ENCODE results near the gene SHCBP1L.

SHCBP1L gene

DNA sequence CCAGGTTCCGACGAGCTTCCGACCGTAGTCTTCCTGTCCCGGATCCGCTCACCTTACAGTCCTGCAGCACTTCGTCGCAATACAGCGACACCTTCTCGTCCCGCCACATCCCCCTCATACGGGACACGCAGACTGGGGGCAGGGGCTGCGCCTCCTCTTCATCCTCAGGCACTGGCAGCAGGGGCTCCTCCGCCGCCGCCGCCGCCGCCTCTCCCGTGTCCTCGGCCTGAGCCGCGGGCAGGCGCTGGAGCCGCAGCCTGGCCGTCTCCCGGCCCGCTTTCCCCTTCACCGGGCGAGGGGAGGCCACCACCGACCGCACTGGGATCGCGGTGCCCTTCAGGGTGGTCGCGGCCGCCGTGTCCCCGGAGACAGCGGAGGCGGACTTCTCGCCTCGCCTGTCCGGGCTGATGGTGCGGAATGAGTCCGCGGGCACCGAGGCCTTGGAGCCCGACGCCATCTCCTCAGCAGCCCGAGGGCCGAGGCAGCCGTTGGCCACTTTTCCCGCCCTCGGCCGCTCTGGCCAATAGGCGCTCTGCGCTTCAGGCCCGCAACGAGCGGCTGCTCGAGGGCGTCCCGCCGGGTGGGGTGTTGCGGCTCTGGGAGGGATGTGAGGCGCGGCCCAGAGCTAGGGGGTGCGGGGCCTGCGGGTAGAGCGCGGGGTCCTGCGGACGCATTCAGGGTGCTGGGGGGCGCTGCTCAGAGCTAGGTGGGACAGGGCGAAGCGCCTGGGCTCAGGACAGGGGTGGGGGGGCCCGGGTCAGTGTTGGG lies at the start of gene SHCBP1L:
Gene SHCBP1L, minus strand, starts transcription at position 490 of the 768 bp plus-strand sequence. Its CDS starts 33 bp downstream, at position 457.
- no peak for DNase-seq

DNA sequence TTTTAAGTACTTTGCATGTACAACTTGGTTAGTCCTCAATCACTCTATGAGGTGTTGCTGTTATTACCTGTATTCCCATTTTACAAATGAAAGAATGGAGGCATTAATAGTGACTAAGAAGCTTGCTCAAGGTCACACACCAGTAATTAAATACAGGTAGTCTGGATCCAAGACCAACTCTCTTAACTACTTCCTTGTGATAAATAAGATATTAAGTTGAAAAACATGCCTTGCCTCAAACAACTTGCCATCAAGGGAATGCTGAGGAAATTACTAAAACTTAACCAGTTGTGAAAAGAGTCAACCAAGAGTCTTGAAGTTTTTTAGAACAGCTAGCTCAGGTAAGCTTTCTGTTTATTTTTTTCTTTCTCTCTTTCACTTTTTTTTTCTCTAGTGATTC lies 49.3 kb upstream of the SHCBP1L start:
- DNase-seq = no peak

DNA sequence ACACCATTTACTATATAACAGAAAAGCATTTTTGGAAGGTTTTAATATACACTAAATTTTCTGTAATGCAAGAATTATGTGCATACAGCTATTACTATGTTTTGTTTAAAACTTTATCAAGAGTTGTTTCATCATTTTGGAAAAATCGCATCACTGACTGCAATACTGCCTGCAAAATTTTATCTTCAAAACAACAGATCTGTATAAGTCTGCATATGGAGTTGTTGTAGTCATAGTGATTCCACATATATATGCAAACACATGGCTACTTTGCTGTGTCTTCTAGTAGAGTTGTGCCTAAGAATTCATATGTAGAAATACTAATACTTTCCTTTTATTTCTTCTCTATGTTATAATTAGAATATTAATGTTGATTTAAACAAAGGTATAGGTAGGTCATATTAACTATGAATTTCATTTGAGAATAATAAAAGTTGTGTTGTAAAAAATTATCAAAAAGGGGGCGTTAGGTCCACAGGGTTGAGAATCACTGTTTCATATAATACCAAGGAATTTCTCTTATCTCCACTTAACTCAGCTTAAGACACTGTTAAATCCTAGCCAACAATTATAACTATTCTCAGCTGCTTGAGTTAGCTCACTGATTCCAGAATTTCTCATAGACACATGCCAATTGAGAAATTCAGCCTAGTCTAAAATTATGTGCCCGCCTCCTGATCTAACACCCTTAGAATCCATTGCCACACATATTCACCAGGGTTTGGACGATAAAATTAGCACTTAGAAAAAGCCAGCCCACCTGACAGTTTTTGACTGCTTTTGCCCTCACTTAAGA lies 47.4 kb upstream of the SHCBP1L start:
- no peak for DNase-seq

DNA sequence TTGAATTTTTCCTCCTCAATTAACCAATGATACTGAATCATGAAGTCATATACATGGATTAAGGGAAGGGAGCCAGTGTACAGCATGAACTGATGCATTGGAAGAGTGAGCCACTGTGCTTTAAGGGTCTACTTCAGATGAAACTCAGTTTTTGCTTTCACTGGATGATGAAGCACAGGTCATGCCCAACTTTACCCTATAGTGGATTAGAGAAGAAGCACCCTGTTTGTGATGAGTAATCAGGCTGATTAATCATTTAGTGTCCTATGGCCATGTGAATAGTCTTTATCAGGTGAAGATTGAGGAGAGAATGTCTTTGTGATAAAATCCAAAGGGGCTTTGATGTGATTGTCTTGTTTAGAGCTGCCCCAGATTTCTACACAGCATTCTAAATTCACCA lies 45.5 kb upstream of the SHCBP1L start:
- no peak for DNase-seq

DNA sequence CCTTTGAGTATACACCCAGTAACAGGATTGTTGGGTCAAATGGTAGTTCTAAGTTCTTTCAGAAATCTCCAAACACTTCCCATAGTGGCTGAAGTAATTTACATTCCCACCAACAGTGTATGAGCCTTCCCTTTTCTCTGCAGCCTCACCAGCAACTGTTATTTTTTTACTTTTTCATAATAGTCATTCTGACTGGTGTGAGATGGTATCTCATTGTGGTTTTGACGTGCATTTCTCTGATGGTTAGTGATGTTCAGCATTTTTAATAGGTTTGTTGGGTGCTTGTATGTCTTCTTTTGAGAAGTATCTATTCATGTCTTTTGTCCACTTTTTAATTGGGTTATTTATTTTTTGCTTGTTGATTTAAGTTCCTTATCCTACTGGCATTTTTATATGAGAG lies 43.9 kb upstream of the SHCBP1L start:
- DNase-seq = no peak

DNA sequence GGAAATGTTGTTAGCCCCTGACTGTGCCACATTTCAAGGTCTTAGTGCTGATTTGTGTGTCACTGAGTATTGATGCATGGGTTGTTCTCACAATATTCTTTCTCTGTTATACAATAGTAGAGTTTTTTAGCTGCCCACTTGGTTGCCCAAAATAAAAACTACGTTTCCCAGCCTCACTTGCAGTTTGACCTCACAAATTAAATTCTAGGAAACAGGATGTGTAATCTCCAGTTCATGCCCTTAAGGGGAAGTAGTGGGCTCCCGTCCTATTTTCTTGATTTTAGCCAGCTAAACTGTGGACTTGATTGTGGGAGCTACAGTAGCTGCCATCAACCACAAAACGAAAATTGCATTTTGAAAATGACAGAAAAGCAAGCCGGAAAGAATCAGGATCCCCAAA lies 42.9 kb upstream of the SHCBP1L start:
- DNase-seq = no peak

DNA sequence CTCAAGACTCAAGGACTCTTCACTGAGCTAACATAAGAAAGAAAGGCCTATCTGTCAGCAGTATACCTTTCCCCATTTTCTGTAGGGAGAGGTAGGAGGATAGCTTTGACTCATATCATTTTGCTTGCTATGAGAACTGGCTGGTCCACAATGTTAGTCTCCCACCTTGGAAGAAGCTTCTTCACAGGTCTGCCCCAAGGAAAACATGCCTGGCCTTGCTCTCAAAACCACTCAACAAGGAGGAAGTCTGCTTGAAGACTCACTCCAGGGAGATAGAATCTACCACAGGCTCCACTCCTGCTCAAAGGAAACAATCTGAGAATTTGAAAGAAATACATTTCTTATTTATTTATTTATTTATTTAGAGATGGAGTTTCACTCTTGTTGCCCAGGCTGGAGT lies 40.8 kb upstream of the SHCBP1L start:
- DNase-seq = no peak

DNA sequence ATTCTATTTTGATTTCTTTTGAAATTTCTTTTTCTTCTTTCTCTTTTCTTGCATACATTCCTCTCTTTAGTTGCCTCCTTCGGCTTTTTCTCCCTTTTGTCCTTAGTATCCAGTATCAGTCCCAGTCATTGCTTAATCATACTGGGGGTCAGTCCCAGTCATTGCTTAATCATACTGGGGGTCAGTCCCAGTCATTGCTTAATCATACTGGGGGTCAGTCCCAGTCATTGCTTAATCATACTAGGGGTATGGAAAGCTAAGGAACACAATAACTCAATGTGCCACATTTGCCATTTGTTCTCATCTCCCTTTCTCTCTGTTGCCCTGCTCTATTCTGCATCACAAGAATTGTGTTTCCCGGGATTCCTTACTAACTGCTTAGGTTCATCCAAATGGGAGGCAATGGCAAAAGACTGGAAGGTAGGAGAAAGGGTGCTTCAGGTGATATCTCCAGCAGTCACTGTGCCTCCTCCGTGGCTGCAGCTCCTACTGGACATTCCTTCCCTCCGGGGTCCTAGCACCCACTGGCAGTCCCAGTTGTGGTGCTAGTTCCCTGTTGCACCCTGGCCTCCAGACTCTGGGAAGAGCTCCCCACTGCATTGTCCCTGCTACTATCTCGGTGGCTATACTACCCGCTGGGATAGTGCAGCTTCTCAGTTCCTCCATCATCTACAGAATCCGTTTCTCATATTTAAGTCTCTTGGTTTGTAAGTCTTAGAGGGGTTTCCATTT lies 37.6 kb upstream of the SHCBP1L start:
- no peak for DNase-seq

DNA sequence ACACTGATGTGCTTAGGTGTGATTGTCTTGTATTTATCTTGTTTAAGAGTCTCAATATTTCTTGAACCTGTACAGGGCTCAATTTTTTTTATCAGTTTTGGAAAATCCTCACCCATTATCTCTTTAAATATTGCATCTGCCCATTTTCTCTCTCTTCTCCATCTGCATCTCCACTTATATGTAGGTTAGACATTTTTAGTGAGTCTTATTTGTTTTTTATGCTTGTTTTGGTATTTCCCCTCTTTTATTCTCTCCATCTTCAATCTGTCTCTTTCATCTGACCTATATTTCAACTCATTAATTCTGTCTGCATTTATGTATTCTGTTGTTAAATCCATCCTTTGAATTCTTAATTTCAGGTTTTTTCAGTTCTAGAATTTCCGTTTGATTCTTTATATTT lies 32.9 kb upstream of the SHCBP1L start:
- no peak for DNase-seq

DNA sequence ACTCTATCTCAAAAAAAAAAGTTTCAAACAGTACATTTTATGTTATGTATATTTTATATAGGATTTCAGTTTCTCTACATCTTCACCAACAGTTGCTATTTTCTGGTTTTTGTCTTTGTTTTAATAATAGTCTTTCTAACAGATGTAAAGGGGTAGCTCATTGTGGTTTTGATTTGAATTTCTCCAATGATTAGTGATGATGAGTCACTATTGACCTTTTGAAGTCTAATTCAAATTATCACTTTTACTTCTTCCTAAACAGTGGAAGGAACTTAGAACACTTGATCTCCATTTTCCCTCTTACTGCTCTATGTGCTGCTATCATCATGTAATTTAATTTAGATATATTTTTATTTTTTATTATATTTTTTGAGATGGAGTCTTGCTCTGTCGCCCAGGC lies 31.7 kb upstream of the SHCBP1L start:
- no peak for DNase-seq

DNA sequence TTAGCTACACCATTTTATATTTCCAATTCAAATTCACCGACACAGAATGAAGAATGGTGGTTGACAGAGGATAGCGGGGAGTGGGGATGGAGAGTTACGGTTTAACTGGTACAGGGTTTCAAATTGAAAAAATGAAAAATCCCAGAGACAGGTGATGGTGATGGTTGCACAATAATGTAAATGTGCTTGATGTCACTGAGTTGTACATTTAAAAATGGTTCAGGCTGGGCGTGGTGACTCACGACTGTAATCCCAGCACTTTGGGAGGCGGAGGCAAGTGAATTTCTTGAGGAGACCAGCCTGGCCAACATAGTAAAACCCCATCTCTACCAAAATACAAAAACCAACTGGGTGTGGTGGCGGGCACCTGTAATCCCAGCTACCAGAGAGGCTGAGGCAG lies 31.2 kb upstream of the SHCBP1L start:
- no peak for DNase-seq

DNA sequence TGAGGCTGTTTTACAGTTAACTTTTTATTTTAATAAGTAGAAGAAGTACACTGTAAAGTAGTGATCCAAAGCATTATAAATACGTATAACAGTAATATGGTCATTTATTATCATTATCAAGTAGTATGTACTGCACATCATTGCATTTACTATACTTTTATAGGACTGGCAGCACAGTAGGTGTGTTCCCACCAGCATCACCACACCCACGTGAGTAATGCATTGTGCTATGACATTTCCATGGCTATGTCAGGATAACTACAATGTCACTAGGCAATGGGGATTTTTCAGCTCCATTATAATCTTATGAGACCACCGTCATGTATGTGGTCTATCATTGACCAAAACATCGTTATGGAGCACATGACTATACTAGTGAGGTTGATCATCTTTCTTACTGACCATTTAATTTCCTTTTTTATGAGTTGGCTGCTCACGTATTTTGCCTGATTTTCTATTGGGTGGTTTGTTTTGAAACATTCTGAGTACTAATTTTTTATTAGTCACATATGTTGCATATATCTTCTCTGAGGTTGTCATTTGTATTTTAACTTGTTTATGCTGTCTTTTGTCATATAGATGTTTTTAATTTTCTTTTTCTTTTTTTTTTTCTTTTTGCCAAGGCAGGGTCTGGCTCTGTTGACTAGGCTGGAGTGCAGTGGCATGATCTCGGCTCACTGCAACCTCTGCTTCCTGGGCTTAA lies 25.3 kb upstream of the SHCBP1L start:
- DNase-seq = no peak

DNA sequence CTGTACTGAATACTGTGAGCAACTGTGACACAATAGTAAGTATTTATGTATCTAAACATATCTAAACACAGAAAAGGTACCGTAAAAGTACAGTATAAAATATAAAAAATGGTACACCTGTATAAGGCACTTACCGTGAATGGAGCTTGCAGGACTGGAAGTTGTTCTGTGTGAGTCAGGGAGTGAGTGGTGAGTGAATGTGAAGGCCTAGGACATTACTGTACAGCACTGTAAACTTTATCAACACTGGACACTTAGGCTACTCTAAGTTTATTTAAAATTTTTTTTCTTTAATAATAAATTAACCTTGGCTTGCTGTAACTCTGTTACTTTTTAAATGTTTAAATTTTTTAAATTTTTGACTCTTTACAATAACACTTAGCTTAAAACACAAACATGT lies 24.5 kb upstream of the SHCBP1L start:
- DNase-seq = no peak

DNA sequence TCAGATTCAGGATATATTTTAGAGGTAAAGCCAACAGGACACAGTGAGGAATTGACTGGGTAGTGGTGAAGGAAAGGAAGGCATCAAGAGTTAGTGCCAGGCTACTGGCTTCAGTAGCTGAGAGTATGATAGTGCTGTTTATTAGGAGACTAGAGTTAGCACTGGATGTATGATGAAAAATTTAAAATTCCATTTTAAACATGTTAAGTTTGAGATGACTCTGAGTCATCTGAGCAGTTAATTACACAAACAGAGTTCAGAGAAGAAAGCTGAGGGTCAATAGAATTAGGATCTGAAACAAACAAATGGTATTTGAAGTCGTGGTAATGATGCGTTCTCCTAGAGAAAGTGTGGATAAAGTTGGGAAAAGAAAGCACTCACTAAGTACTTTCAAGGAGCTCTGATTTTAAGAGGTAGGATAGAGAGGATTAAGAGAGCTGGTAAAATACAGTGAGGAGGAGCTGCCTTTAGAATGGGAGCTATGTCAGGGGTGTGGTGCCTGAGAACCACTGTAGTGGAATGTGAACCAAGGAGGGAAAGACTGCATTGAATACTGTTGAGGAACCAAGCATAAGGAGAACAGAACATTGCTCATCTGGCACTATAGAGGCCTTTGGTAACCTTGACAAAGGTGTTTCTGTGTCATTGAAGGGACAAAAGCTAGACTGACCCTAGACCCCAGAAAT lies 21.7 kb upstream of the SHCBP1L start:
- DNase-seq = no peak

DNA sequence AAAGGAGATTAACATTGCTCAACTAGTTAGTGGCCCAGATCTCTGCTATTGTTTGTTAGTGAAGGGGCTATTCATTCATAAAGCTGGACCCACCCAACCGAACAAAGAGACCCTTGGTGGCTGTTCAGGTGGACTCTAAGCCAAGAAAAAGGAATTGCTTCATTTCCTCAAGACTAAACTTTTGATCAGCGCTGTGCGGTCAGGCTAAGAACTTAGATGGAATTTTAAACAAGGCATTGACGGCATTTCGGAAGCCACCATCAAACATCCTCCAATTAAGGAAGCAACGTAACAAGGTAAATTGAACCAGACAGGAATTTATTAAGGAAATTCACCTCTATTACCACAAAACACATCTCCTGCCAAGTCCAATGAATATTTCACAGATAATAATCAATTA lies 19.9 kb upstream of the SHCBP1L start:
- no peak for DNase-seq

DNA sequence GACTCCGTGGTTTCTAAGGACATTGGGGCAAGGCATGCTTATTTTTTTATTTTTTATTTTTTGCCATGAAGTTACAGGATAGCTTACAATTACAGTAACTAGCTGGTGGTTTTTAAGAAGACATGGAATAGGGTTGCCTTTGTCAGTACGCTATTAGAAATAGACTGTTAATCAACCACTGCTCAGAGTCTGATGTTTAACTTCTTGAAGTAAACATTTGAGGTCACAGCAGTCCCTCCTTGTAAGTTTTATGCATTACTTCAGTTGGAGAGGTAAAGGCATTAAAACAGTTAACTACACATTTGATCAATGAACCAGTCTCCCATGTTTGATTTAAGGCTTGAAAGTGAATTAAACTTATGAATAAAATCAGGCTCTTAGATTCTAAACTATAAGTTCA lies 19.3 kb upstream of the SHCBP1L start:
- no peak for DNase-seq

DNA sequence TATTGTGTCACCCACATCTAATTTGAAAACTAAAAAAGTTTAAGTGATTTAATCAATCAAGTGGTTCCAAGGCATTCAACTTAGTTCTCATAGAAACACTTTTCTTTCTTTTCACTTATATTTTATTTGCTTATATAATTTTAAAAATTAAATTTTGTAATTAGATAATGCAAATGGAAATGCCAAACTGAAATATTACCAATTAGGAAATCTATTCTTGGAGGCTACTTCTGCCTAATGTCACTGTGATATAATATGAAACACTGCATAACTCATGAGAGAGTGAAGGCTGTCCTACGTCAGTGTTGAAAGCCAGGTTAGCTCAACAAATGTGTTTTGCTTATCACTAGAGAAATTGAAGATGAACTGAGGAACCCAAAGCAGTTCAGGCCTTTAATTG lies 18.3 kb upstream of the SHCBP1L start:
- DNase-seq = no peak

DNA sequence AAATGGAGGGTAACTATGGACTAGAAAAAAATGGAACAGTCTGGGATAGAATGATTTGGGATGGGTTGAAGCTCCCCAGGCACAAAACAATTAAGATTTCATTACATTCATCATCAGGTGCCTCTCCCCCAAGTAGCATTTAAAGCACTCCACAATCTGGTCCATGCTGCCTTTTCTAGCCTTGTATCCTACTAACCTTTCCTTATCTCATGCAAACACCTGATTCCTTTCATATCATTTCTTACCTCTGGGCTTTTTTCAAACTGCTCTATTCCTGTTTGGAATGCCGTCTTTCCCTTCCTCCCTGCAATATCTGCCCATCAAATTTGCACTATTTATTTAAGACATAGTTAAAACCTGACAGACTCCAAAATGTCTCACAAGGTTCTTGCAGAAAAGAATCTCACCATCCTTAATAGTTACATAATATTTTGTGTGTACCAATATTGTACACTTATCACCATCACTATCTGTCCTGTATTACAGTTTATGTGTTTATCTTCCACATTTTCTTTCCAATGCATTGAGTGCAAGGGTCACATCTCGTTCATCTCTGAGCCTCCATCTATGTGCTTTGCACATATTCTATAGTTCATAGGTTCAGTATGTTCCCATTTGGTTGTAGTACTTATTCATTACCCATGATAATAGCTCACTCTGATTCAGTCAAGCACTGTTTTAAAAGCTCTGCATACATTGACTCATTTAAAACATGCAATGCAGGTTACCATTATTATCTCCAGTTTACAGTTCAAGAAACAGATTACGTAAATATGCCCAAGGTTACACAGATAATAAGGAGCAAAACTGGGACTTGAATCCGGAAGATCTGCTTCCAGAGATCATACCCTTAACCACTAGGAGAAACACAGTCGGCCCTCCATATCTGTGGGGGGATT lies 16.1 kb upstream of the SHCBP1L start:
- no peak for DNase-seq

DNA sequence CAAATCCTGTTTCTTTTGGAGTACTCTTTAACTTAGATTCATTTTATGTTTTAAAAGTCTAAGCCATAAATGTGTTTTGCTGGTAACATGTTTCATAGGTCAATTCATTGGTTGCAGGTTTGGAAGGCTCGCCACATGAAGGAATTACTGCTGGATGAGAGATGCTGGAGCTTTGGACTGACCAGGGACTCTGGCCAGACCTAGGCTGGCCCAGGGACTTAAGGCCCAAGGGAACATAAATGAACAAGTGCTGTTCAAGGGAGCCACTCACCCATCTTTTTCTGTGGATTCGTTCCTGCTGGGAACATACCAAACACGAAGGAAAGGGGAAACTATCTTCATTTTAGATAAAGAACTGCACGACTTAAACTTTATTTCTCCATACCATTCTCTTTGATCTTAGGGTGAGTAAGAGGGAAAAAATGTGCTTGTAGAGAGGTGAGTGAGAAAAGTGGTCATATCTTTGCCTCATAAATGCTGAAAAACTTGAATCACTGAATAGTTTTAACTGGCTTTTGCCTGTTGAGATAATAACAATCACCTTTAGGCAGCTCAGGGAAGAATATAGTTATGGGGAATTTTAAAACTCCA lies 15.3 kb upstream of the SHCBP1L start:
- DNase-seq = no peak

DNA sequence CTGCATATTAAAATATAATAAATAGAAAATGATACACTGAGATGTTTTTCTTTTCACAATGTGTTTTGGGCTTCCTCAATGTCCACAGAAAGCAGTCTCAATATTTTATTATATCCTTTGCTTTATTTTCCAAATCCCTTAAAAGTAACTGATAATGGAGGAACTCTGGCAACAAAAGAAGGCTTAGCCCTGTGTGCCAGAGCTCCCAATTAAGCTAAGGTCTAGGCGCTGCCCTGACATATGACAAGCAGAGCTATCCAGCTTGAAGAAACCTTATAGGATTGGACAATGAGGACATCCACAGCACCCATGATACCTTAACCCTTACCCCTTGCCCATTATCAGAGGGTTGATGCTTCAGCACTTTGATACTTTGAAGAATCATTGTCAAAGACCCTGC lies 12.9 kb upstream of the SHCBP1L start:
- no peak for DNase-seq

DNA sequence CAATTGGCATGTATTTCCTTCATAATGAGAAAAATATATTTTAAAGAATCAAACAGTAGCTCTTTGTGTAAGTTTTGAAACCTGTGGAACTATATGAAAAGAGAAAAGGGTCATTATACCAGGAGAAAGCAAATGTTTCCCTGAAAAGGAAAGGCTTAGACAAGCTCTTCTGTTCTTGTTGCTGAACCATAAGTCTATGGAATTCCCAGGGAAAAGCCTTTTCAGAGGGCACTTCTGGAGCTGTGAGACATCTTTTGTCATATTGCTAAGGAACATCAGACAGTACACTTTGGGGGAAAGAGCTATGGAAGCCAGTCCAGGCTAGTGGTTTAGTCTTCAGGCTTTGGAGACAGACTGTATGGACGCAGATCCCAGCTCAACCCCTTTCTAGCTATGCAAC lies 12.1 kb upstream of the SHCBP1L start:
- DNase-seq = no peak
